ENCODE measurements around the gene PGP.

PGP gene

DNA sequence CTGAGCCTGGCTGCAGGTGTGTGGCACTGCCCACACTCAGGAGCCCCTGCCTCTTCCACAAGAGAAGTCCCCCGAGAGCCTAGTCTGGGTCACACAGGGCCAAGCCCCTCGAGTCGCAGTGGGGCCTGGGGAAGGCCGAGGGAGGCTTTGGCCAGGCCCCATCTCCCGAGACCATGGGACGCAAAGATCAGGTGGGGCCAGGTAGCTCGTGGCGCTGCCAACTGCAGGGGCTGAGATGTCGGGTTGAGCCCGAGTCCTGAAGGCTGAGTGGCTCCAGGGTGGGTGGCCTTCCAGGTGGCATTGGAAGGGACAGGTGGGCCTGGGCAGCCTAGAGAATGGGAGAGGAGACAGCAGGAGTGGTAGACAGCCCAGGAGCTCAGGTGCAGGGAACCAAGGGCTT lies 52.7 kb downstream of the PGP start:
- no peak for DNase-seq (ENCODE audit: low read depth)

Measured in stimulated activated CD8-positive, alpha-beta memory T cell treated with anti-CD3 and anti-CD28 coated beads, Interleukin-15, amount 100 ng/mL, for 24 hours (primary cell).